NCI-H1417 treated with DMSO at 0.1 percent for 48 hours (cell line): ENCODE results near the gene CHRNA3.

Experiments used
- DNase-seq: peaks from one replicate; lab custom pipeline; 2025; lab: John Stamatoyannopoulos, UW

The CHRNA3 gene

GRCh38 chr15:78636378-78636859, 15.6 kb upstream of the CHRNA3 start:
- no peak for DNase-seq

- DNase-seq: no peak
Observed at GRCh38 chr15:78635346-78635745, 14.6 kb upstream of the CHRNA3 start.

GRCh38 chr15:78634210-78635145, 13.7 kb upstream of the CHRNA3 start:
- no peak for DNase-seq

- DNase-seq: no peak
Observed at GRCh38 chr15:78633348-78633747, 12.6 kb upstream of the CHRNA3 start.

GRCh38 chr15:78630886-78631633, 10.3 kb upstream of the CHRNA3 start:
- no peak for DNase-seq

GRCh38 chr15:78629716-78630065, 8.9 kb upstream of the CHRNA3 start:
- no peak for DNase-seq

GRCh38 chr15:78629031-78629715, 8.4 kb upstream of the CHRNA3 start:
- DNase-seq: no peak

- DNase-seq: no peak
Observed at GRCh38 chr15:78628227-78628626, 7.4 kb upstream of the CHRNA3 start.

GRCh38 chr15:78627348-78627747, 6.6 kb upstream of the CHRNA3 start:
- DNase-seq: no peak

GRCh38 chr15:78626381-78626995, 5.7 kb upstream of the CHRNA3 start:
- DNase-seq: peak; percentile 83

GRCh38 chr15:78625606-78626280, 4.9 kb upstream of the CHRNA3 start:
- peak; percentile 61 for DNase-seq

GRCh38 chr15:78624651-78625590, 4.1 kb upstream of the CHRNA3 start:
- no peak for DNase-seq

- no peak for DNase-seq
Observed at GRCh38 chr15:78623786-78624497, 3.1 kb upstream of the CHRNA3 start.

GRCh38 chr15:78621810-78622402, 1.1 kb upstream of the CHRNA3 start:
- DNase-seq: no peak

- DNase-seq: no peak
Observed at GRCh38 chr15:78620021-78620526, 722 bp downstream of the CHRNA3 start.

GRCh38 chr15:78619022-78619950, 1.5 kb downstream of the CHRNA3 start:
- no peak for DNase-seq

GRCh38 chr15:78618490-78618934, 2.3 kb downstream of the CHRNA3 start:
- DNase-seq: peak; percentile 65

GRCh38 chr15:78618064-78618463, 2.7 kb downstream of the CHRNA3 start:
- no peak for DNase-seq
